GM18867 (cell line): Measurements from ENCODE around the gene OTOL1.

Source experiments
- ATAC-seq: cut with Tn5 transposase; IDR thresholded peaks from one replicate; pipeline ENCODE4 v1.9.1; 2021; ENCODE audit warnings: mild to moderate bottlenecking, moderate library complexity; ENCODE audit not compliant: unreplicated experiment

OTOL1 gene

GRCh38 chr3:161531930-161532329, 35.3 kb downstream of the OTOL1 start:
- ATAC-seq: no peak

- peak; percentile 98 for ATAC-seq
These were observed 44.0 kb downstream of the OTOL1 start for GRCh38 chr3:161540594-161540993.

GRCh38 chr3:161545824-161546223, 49.2 kb downstream of the OTOL1 start:
- no peak for ATAC-seq

- ATAC-seq: peak; percentile 39
These were observed 51.7 kb downstream of the OTOL1 start for GRCh38 chr3:161548301-161548700.

GRCh38 chr3:161549261-161549660, 52.7 kb downstream of the OTOL1 start:
- ATAC-seq: no peak

GRCh38 chr3:161550491-161551195, 54.0 kb downstream of the OTOL1 start:
- no peak for ATAC-seq

- ATAC-seq: no peak
These were observed 55.1 kb downstream of the OTOL1 start for GRCh38 chr3:161551697-161552096.

GRCh38 chr3:161552984-161553560, 56.5 kb downstream of the OTOL1 start:
- no peak for ATAC-seq
